GM19467 (cell line): ENCODE measurements around the gene SERGEF.

ENCODE experiments used
- ATAC-seq: cut with Tn5 transposase; IDR thresholded peaks from one replicate; pipeline ENCODE4 v1.9.1; 2021; ENCODE audit warnings: mild to moderate bottlenecking, moderate library complexity; ENCODE audit not compliant: unreplicated experiment

SERGEF gene

GRCh38 chr11:17792161-17792560 lies 220.7 kb downstream of the SERGEF start:
- no peak for ATAC-seq

- ATAC-seq = no peak
Observed at GRCh38 chr11:17791144-17791543, 221.7 kb downstream of the SERGEF start.

- ATAC-seq = no peak
Observed at GRCh38 chr11:17790453-17790852, 222.4 kb downstream of the SERGEF start.

GRCh38 chr11:17788084-17788483 lies 224.8 kb downstream of the SERGEF start:
- no peak for ATAC-seq

- no peak for ATAC-seq
Observed at GRCh38 chr11:17786824-17787525, 225.9 kb downstream of the SERGEF start.

GRCh38 chr11:17783878-17784277 lies 229.0 kb downstream of the SERGEF start:
- no peak for ATAC-seq

- no peak for ATAC-seq
Observed at GRCh38 chr11:17782603-17783337, 230.1 kb downstream of the SERGEF start.

GRCh38 chr11:17782145-17782544 lies 230.7 kb downstream of the SERGEF start:
- ATAC-seq = no peak

- ATAC-seq = no peak
Observed at GRCh38 chr11:17781626-17782025, 231.2 kb downstream of the SERGEF start.

GRCh38 chr11:17781221-17781620 lies 231.6 kb downstream of the SERGEF start:
- no peak for ATAC-seq

- ATAC-seq = no peak
Observed at GRCh38 chr11:17780668-17781067, 232.2 kb downstream of the SERGEF start.

- no peak for ATAC-seq
Observed at GRCh38 chr11:17779861-17780594, 232.8 kb downstream of the SERGEF start.

- ATAC-seq = no peak
Observed at GRCh38 chr11:17778956-17779860, 233.6 kb downstream of the SERGEF start.

GRCh38 chr11:17778352-17778751 lies 234.5 kb downstream of the SERGEF start:
- no peak for ATAC-seq

GRCh38 chr11:17777738-17778091 lies 235.1 kb downstream of the SERGEF start:
- no peak for ATAC-seq

GRCh38 chr11:17777086-17777737 lies 235.6 kb downstream of the SERGEF start:
- ATAC-seq = no peak

- no peak for ATAC-seq
Observed at GRCh38 chr11:17776212-17776875, 236.5 kb downstream of the SERGEF start.

GRCh38 chr11:17775507-17776211 lies 237.2 kb downstream of the SERGEF start:
- ATAC-seq = no peak

GRCh38 chr11:17775035-17775348 lies 237.9 kb downstream of the SERGEF start:
- no peak for ATAC-seq
